GM18861 (cell line): Measurements from ENCODE around the gene KRTAP10-7.
"Not testable (repeated sequence)": the region's sequence is repeated elsewhere in the genome, so short reads cannot be mapped to it uniquely, and the experiment has no call there.

Experiments used
- ATAC-seq: cut with Tn5 transposase; IDR thresholded peaks from one replicate; pipeline ENCODE4 v1.9.1; 2021; ENCODE audit not compliant: unreplicated experiment

The KRTAP10-7 gene

DNA sequence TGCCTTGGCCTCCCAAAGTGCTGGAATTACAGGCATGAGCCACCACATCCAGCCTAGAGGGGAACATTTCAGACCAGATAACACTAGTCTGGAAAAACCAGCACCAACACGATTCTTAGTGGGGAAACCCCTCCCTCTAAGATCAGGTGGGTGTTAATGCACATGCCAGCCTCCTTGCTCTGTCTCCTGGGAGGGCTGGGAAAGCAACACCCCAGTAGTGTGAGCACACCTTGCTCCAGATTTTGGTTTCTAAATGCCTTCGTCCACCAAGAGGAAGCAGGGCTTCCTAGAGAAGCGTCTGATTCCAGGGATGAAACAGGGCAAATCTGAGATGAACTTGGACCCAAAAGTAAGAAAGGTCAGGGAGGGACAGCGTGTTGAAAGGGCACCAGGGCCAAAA, 29.1 kb upstream of the KRTAP10-7 start:
- ATAC-seq: no peak

DNA sequence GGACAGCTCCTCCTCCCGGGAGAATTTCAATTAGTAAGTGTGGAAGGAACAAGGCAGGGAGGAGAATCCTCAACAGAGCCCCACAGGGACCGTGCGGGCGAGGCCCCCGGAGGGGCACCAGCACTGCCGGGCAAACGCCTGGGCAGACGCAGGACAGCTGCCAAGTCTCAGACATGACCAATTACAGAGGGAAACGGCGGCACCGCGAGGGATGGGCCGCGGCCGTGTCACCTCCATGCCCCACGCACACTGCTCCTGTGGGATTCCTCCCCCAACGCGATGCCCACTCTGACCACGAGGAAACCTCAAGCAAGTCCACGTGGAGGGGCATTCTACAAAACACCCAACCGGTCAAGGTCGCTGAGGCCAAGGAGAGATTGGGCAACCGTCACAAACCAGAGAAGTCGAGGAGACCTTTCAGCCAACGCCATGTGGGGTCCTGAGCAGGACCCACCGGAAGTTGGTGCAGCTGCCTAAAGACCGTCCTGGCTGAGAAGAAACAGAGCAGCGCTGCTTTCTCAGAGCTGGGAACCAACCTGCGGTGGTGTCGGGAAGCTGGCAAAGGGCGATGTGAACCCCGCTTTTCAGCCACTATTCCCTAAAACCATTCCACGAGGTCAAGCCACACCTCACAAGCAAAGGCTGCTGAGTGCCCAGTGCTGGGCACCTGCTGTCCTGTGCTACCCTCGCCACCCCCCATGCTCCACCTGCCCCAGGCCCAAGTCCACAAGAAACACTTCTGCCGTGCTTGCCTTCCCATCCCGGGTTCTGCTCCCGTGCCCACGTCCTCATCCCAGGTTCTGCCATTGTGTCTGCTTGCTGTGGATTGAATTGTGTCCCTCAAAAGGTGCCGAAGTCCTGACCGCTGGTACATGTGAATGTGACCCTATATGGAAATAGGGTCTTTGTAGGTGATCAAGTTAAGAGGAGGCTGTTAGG, 28.3 kb upstream of the KRTAP10-7 start:
- no peak for ATAC-seq

DNA sequence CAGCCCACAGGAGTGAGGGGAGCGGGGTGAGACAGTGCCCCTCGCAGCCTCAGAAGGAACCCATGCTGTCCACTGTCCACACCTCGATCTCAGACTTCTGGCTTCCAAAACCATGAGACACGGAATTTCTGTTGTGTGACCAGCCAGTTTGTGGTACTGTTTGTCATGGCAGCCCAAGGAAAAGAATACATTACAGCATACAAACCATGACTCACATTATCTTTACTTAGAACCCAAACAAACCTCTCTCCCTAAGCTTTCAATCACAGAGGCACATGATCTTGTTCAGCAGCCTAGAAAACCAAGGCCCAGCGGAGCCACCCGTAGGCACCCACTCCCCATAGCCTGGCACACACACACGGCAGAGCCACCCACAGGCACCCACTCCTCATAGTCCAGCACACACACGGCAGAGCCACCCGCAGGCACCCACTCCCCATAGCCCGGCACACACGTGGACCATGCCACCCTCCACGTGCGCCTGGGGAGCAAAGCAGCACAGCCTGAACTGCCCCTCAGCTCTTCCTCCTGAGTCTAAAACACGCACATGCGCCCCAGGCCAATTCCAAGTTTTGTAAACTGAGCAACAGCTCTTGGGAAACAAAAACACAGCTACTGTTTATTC, 27.3 kb upstream of the KRTAP10-7 start:
- no peak for ATAC-seq

DNA sequence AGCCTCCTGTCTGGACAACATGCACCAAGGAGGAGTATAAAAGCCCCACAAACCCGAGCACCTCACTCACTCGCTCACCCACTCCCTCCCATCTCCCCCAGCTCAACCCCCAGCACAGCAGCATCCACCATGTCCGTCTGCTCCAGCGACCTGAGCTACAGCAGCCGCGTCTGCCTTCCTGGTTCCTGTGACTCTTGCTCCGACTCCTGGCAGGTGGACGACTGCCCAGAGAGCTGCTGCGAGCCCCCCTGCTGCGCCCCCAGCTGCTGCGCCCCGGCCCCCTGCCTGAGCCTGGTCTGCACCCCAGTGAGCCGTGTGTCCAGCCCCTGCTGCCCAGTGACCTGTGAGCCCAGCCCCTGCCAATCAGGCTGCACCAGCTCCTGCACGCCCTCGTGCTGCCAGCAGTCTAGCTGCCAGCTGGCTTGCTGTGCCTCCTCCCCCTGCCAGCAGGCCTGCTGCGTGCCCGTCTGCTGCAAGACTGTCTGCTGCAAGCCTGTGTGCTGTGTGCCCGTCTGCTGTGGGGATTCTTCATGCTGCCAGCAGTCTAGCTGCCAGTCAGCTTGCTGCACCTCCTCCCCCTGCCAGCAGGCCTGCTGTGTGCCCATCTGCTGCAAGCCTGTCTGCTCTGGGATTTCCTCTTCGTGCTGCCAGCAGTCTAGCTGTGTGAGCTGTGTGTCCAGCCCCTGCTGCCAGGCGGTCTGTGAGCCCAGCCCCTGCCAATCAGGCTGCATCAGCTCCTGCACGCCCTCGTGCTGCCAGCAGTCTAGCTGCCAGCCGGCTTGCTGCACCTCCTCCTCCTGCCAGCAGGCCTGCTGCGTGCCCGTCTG, 26.6 kb upstream of the KRTAP10-7 start, which contains the start of gene KRTAP10-4:
Gene KRTAP10-4, plus strand, starts transcription at position 100 of the 827 bp plus-strand sequence. Its CDS starts 30 bp downstream, at position 130.
- ATAC-seq: not testable (repeated sequence)

DNA sequence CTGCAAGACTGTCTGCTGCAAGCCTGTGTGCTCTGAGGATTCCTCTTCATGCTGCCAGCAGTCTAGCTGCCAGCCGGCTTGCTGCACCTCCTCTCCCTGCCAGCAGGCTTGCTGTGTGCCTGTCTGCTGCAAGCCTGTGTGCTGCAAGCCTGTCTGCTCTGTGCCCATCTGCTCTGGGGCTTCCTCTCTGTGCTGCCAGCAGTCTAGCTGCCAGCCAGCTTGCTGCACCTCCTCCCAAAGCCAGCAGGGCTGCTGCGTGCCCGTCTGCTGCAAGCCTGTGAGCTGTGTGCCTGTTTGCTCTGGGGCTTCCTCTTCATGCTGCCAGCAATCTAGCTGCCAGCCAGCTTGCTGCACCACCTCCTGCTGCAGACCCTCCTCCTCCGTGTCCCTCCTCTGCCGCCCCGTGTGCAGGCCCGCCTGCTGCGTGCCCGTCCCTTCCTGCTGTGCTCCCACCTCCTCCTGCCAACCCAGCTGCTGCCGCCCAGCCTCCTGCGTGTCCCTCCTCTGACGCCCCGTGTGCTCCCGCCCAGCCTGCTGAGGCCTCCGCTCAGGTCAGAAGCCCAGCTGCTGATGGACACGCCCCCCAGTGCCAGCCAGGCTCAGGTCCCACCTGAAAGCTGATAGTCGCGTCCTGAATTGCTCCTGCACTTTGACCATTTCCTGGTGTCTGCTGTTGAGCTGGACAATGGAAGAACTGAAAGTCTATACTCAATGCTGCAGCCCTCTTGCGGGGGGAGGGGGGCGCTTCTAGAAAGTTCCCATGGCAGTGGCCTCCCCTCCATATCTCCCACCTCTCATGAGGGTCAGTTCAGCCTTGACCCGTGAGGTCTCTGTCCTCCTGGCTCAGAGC, 25.7 kb upstream of the KRTAP10-7 start:
- no peak for ATAC-seq

DNA sequence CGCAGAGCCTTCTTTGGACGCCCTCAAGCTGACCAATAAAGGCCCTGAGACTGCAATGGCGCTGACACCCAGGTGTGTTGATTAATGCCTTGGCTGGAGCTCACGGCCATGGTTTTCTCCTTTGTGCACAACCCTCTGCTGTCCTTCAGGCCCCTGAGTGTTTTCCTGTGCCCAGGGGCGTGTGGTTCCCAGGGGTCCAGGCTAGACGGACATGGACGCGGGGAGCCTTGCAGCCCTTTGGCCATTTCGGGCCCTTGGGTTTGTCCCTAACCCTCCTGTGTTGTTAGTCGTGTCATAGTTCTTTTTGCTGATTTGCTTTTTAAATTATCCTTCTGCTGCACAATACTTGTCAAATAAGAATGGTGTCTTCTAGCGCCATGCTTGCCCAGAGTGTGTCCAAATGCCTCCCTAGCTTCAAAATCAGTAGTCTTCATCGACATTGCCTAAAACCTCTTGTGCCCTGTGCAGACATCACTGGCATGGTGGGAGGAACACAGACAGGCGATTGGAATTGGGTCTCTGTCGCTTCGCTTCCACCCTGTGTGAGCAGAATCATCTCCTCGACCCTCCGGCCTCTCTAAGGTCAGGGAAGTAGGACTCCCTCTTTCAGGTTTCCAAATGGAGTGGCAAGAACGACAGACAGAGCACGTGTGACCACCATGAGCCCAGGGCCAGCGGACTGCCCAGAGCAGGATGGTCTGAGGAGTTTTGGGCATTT, 24.9 kb upstream of the KRTAP10-7 start:
- no peak for ATAC-seq

DNA sequence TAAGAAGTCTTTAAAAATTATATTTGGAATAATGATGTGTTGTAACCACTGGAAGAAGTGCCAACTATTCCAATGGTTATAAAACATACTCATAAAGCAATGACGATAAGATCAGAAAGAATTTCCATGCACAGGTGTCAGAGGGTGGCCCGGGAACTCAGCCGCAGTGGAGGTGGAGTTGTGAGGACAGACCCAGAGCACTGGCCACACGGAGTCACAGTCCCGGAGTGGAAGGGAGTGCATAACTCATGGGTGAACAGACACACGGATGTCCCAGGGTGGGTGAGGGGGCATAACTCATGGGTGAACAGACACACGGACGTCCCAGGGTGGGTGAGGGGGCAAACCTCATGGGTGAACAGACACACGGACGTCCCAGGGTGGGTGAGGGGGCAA, 24.4 kb upstream of the KRTAP10-7 start:
- no peak for ATAC-seq

DNA sequence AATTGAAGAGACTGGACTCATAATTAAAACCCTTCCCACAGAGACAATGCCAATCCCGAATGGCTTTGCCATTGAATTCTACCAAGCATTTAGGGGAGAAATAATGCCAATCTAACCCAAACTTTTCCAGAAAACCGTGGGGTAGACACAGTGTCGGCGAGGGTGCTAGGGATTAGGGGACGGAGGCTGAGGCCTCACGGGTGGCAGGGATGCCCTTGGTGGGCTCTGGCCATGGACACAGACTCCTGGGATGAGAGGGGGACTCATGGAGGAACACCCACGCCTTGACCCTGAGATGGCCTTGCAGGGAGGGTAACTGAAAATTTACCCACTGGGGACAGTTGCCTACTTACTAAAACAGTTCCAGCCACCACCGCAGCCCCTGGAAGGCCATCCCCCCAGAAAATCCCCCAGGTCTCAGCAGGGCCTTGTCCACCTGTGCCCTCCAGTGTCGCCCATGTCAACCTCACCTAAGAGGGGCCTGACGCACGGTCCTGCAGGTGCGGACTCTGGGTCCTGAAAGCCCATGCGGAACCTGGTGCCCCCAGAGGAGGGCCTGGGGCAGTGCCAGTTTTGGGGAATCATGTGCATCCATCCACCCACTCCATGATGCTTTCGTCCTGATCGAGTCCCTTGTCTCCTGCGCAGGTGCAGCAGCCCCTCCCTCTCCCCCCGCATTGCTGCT, 21.9 kb upstream of the KRTAP10-7 start:
- no peak for ATAC-seq

DNA sequence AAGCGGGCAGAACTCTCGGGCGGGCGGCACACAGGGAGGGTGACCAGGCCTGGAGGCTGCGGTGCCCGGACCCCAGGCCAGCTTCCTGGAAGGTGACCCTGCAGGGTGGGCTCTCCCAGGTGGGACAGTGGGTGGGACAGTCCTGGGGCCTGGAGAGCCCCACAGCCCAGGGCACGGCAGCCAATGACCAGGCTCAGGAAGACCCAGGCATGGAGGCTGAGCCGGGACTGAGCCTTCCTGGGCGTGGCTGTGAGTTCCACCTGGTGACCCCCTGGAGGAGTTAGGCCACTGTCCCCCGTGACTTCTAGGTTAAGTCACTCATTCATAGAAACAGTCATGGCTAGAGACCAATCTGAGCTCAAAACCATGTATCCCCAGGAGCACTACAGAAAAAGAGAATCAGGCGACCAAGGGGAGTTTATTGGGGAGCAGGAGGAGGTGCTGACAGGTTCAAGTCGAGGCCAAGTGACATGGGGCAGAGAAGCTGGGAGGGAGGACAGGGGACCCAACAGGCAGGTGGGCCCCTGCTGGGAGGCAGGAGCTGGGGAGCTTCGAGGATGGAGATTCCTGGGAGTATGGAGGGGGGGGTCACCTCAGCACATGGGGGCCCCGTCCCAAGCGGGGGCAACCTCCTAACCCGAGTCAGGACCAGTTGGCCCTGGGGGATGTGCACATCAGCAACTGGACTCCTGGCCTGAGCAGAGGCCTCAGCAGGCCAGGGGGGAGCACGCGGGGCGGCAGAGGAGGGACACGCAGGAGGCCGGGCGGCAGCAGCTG, 21.2 kb upstream of the KRTAP10-7 start:
- ATAC-seq: no peak

DNA sequence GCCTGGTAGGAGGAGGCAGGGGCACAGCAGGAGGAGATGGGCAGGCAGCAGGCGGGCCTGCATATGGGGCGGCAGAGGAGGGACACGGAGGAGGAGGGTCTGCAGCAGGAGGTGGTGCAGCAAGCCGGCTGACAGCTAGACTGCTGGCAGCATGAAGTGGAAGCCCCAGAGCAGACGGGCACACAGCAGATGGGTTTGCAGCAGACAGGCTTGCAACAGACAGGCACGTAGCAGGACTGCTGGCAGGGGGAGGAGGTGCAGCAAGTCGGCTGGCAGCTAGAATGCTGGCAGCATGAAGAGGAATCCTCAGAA, 20.6 kb upstream of the KRTAP10-7 start:
- ATAC-seq: no peak

DNA sequence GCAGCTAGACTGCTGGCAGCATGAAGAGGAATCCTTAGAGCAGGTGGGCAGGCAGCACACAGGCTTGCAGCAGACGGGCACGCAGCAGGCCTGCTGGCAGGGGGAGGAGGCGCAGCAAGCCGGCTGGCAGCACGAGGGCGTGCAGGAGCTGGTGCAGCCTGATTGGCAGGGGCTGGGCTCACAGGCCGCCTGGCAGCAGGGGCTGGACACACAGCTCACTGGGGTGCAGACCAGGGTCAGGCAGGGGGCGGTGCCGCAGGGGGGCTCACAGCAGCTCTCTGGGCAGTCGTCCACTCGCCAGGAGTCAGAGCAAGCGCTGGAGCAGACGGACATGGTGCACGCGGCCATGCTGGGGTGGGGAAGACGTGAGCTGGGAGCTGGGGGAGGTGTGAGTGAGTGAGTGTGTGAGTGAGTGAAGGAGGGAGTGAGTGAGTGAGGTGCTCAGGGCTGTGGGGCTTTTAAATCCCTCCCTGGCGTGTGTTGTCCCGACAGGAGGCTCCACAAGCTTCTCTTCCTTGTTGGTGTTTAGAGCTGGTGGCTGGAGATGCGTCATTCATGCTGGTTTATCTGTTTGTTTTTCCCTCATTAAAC, 20.1 kb upstream of the KRTAP10-7 start, which contains the start of gene KRTAP10-5:
Gene KRTAP10-5, minus strand, starts transcription at position 374 of the 591 bp plus-strand sequence. Its CDS starts 26 bp downstream, at position 348.
- not testable (repeated sequence) for ATAC-seq

DNA sequence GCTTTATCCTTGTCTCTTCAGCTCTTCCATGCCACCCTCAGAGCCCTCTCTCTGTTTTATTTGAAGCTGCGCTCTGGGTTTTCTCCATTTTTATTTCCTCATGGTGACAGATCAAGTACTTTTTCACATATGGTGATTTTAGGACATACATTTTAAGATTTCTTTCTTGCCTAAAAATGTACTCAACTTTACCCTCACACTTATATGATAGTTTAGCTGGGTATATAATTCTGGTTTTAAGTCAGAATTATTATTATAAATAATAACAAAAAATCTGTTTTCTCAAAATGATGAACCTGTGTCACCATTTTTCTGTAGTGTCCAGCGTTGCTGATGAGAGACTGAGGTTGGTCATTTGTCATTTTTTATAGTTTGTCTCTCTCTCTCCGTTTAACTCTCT, 19.2 kb upstream of the KRTAP10-7 start:
- ATAC-seq: no peak

DNA sequence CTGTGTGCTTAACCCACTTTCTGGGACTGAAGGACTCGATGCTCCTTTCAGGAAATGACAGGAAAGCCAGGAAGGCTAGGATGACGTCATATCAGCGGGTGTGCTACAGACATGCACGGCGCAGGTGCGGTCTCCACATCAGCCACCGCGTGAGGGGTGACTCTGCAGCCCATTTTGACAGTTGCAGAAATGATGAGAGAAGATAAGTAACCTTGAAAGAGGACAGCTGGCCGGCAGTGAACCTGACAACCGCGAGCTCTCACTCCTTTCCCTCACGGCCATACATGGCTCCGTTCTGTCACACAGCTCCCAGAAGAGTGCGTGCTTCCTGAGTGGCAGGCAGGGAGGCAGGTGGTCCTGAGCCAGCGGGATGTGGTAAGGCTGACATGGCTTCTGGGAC, 18.3 kb upstream of the KRTAP10-7 start:
- no peak for ATAC-seq

DNA sequence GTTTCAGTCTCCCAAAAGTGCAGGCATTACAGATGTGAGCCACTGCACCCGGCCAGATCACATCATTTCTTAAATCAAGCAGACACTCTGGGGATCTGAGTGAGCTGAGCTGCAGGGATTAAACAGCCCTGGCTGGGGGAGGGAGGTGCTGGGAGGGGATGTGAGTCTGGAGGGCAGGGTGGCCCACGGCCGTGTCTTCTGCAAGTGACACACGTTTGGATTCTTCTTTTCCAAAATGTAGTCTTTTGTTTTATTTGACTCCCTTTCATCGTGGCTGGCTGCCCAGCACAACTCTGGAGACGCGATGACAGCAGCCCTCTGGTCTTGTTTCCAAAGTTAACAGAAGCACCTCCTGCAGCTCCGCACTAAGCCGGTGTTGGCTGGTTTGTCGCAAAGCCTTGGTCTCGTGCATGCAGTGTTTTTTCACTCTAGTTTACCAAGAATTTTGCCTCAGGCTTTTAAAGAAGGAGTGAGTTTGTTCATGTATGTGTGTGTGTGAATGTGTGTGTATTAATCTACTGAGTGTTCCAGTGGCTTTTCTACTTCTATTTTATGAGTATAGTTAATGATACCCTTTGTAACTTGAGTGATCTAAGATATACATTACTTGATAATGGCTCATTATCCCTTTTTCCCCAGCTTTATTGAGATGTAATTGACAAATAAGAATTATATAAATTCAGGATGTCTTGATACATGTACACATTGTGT, 17.2 kb upstream of the KRTAP10-7 start:
- ATAC-seq: no peak

DNA sequence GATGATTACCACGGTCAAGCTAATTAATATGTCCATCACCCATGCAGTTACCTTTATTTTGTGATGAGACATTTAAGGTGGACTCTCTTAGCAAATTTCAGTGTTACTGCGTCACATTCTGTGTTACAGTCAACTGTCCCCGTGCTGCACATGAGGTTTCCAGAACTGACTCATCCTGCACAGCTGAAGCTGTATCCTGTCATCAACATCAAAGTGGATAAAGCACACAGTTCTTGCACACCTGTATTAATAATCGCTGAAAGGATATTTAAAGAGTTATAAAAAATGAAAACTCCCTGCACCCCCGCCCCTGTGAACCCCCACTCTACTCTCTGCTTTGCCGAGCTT, 16.6 kb upstream of the KRTAP10-7 start:
- no peak for ATAC-seq

DNA sequence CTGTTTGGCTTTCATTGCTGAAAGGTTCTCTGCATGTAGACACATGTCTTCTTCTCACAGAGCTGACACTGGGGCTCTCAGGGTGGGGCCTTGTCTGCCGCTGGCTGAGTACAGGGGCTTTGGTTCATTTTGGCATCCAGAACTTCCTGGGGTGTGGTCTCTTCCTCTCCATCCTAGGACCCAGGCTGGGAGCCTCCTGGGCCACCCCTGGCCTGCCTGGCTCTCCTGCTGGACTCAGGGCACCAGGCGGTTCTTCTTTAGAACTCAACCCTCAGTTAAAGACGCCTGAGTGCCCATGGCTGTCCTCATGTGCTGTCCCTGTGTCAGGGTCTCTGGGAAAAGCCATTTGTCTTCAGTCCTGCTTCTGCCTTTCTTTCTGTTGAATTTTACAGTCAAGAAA, 14.5 kb upstream of the KRTAP10-7 start:
- no peak for ATAC-seq

DNA sequence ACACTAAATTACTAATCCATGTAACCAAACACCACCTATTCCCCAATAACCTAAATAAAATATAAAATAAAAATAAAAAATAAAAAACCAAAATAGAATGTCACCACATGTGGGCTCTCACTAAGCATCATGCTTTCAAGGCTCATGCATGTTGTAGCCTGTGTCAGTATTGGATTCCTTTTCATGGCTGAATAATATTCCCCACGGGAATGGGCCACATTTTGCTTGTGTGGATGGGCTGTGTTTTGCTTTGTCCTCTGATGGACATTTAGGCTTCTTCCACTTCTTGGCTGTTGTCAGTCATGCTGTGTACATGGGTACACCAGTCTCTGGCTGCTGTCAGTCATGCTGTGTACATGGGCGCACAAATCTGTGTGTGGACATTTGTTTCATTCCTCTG, 11.3 kb upstream of the KRTAP10-7 start:
- no peak for ATAC-seq
